ENCODE results near the gene FBN1.

GRCh38 chr15:48672206-48672605, 26.7 kb upstream of the FBN1 start:
- TF ChIP-seq CREB5 (CRISPR knock-in tag; IDR thresholded peaks at IDR 0.05; ENCODE audit: low read depth), result no peak
- no peak for TF ChIP-seq ZFP30 (CRISPR knock-in tag; IDR thresholded peaks at IDR 0.05)
- TF ChIP-seq ARNTL (CRISPR knock-in tag; IDR thresholded peaks at IDR 0.05; ENCODE audit: borderline replicate concordance, low read depth), result no peak
- TF ChIP-seq ZFP3 (CRISPR knock-in tag; IDR thresholded peaks at IDR 0.05), result no peak
- no peak for TF ChIP-seq TSHZ2 (CRISPR knock-in tag; IDR thresholded peaks at IDR 0.05)
- no peak for TF ChIP-seq PPARA (CRISPR knock-in tag; IDR thresholded peaks at IDR 0.05; ENCODE audit: borderline replicate concordance)
- no peak for TF ChIP-seq POU6F1 (CRISPR knock-in tag; IDR thresholded peaks at IDR 0.05; ENCODE audit: borderline replicate concordance, low read depth)
- no peak for TF ChIP-seq RARB (CRISPR knock-in tag; IDR thresholded peaks at IDR 0.05)
- TF ChIP-seq OSR1 (CRISPR knock-in tag; IDR thresholded peaks at IDR 0.05), result no peak
- TF ChIP-seq BACH2 (CRISPR knock-in tag; IDR thresholded peaks at IDR 0.05; ENCODE audit: borderline replicate concordance), result no peak
- TF ChIP-seq SNAI2 (CRISPR knock-in tag; IDR thresholded peaks at IDR 0.05), result no peak
- no peak for TF ChIP-seq ZNF565 (CRISPR knock-in tag; conservative IDR thresholded peaks at IDR 0.05; ENCODE audit: low read depth)
- TF ChIP-seq CSRNP3 (CRISPR knock-in tag; IDR thresholded peaks at IDR 0.05), result no peak
